HG02610 (cell line): ENCODE data around the gene HOXD3.

Experiments used
- ATAC-seq: cut with Tn5 transposase; IDR thresholded peaks from one replicate; pipeline ENCODE4 v1.9.1; 2021; ENCODE audit warnings: mild to moderate bottlenecking, moderate library complexity; ENCODE audit not compliant: unreplicated experiment

HOXD3 gene

DNA sequence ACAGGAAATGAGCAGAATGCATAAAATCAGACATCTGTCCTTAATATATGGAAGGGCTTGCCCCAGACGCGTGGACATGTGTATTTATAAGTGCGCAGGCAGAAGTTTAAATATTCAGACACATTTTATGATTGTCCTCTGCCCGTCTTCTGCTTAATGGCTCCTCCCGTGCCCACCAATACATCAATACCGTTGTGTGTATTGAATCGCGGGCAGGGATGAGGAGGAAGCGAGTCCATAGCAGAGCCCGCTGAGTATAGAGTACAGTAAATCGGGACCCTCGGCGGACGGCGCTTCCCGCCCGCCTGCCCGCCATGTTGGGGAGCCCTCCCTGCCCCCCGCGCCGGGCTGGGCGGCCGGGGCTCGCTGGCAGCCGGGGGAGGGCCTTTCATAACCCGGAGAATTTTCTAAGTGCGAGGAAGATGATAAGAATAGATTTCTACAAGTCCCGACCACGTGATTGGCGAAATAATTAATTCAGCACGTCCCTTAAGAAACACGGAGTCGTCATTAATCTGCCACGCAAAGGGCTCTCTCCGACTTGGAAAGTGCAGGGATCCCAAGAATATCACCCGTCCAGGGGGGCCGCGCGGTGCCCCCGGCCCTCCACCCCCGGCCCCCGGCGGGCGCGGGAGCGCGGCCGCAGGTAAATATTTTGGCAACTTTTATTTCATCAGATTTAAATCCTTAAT is at the start of gene HOXD3:
HOXD3 (plus strand) TSS at position 501 of the 692 bp plus-strand sequence. CDS start 11,808 bp downstream, outside the sequence.
- no peak for ATAC-seq

DNA sequence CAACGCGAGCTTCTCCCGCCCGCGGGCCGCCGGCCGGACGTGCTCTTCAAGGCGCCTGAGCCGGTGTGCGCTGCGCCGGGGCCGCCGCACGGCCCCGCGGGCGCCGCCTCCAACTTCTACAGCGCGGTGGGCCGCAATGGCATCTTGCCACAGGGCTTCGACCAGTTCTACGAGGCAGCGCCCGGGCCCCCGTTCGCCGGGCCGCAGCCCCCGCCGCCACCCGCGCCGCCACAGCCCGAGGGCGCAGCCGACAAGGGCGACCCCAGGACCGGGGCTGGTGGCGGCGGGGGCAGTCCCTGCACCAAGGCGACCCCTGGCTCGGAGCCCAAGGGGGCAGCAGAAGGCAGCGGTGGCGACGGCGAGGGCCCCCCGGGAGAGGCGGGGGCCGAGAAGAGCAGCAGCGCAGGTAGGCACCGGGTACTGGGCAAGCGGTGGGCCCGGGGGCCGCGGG is 49.4 kb upstream of the HOXD3 start:
- no peak for ATAC-seq

DNA sequence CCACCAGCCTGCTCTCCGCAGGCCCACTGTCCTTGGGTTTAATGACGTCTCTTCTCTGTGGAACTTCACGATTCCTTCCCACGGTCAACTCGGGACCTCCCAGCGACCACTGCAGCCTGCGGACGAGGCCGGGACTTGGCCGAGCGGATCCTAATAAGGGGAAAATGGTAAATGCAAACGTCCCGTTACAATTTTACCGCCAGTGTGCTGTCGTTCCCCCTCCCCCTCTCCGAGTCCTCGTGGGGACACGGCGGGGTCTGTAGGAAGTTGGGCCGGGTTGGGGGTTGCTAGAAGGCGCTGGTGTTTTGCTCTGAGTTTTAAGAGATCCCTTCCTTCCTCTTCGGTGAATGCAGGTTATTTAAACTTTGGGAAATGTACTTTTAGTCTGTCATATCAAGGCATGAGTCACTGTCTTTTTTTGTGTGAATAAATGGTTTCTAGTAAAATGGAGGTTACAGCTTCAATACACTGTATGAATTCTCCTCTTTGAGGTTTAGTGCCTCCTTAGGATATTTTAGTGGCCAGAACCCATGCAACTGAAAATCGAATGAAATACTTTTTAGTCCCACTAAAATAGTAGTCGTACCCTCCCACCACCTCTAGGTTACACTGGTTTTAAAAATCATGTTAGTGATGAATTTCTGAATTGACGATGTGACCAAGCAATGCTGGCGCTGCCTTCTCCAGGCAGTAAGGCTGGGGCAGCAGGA is 47.8 kb upstream of the HOXD3 start:
- no peak for ATAC-seq

DNA sequence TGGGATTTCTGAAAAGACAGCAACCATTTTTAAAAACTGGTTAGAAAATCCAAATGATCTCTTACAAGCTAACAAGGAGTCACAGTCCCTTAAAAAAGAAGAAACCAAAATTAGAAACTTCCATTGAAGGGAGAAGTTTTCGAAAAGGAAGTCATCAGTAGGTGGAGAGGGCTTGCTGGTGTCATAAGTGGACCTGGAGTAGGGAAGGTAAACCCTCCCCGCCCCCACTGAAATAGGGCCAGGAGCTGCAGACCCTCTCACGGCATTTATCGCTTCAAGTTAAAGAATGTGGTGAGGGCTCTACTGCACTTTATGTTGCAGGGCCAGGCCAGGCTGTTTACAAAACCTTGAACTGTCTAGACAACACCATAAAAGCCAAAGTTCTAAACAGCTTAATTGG is 47.2 kb upstream of the HOXD3 start:
- ATAC-seq, result no peak

DNA sequence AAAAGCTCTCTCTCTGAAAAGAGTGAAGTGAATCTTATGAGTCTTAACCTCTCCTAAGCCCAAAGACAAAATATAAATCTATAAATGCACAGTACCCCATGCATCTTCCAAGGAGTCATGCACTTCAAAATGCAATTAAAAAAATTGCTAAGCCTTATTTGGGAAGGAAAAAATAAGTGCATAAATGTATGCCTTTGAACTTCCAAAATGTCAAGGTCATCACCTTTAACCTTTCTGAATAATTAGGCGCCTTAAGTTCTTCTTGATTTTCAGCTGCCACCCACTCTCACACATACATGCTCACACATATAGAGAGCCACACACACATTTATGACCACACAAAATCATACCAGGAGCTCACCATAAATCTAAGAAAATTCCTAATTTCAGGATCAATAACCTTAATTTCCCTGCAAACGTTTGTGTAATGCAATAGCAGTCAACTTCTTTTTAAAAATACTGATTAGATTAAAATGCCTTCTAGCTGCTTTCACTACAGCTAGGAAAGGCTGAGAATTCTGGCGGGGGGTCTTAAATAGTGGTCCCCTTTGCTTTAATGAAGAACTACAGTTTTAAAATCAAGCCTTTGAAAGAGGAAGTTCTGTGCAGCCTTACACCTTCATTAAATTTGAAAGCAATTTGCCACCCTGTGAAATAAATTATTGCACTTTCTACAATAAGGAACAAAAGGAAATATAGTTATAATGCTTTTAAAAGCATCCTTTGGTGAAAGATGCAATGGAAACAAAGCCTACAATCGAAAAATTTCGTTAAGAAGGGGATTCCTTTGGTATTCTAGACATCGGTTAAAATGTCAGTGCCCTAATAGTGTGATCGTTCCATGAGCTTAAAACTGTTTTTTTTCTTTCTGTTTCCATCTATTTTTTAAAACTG is 46.4 kb upstream of the HOXD3 start:
- no peak for ATAC-seq

DNA sequence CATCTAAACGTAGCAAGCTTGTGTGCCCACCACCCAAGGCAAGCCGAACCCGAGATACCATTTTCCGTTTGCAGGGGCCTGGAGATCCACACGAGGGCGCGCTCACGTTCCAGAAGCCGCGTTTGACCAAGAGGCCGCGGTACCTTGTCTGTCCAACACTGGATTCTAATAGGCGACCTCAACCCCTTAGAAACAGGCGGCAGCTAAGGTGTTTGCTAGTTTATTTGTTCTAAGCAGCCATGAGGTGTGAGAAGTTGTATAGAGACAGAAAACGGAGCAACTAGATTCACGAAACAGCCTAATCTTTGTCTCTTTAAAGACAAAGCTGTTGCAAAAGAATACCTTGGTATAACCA is 45.8 kb upstream of the HOXD3 start:
- ATAC-seq, result no peak

DNA sequence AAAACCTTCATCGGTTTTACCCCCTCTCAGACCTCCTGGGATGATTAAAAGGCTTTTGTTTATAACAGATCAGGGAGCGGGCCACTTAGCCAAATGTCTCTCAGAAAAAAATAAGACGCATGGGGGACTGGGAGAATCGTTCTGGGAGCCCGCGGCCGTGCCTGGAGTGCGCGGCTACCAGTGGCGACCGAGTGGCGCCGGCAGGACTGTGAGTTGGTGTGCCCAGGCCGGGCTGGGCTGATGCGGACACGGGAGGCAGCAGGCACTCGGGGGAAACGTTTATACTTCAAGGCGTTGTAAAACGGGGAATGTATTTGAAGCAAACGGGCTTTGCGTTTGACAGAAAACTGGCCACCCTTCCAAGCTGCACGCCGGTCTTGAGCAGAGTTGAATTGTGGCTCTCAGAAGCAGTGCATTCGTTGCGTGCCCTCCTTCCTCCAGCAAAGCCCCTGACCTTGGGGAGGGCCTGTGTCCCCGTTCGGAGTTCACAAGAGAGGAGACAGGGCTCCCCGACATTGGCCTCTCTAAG is 45.2 kb upstream of the HOXD3 start:
- ATAC-seq, result no peak

DNA sequence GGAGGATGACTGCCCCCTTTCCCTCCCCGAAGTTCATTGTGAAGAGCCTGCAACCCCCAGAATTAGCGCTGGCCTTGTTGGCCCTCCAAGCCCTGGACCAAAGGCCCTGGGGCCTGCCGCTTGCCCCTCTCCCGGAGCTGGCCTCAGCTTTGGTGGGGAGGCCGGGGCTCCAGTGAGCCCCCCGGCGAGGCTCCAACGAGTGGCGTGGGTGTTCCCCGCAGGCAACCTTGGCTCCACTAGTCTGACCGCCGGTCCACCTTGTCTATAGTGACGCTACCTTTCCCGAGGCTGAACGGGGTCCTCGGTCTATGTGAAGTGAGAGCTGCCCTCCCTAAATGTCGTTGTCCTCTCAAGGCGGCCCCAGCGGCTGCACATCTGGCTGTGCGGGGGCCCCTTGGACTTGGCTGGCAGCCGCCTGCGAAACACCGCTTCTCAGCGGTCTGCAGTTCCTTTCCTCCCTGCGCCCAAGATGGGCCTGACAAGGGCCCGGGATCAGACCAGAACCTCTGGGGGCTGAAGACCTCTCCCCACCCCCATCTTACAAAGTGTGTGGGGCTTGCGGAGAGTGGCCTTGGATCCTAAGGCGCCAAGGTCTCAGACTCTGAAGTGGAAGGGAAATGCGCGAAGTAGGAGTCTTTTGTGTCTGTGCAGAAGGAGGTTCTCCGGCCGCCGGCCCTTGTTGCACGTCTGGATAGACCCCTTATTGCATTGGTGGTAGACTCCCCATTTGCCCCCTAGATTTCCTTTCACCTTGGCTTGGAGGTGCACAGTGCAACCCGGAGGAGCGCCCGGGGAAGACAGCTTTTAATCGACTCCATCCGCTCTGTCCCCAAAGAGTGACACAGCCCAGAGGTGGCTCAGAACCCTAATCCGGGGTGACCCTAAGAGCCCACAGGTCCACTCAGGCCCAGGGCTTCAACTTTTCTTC is 44.5 kb upstream of the HOXD3 start:
- no peak for ATAC-seq

DNA sequence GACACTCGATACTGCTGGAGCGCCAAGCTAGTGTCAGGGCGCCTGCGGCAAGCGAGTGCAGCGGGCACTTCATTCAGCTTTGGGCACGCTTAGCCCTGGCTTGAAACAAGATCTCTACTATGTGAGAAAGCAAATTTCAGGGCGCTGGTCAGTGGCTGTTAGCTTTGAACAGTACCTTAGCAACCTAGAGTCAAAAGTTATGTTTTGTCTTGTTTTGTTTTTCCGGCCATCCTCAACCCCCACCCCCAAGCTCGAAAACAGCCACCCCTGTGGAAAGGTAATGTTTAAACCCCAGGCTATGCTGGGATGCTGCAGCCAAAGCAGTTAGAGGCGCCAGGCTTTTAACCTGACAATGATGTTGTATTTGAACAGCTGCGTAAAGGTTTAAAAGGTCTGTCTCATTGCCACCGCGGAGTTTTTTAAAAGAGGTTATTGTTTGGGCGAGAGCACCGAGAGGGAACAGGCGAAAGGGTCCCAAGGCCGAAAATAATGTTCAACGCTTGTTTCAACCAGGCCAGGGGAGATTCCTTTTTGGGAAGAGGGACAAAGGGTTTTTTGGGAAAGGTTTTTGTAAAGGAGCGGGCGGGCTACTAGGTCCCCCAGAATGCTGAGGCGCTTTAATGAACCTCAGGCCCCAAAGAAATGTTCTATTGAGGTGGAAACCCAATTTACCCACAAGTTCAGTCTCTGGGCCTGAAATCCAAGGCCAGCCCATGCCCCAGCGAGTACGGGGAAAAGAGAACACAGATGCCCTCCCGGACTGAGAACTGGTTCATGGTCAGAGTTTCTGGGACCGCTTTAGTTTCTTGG is 42.8 kb upstream of the HOXD3 start:
- no peak for ATAC-seq

DNA sequence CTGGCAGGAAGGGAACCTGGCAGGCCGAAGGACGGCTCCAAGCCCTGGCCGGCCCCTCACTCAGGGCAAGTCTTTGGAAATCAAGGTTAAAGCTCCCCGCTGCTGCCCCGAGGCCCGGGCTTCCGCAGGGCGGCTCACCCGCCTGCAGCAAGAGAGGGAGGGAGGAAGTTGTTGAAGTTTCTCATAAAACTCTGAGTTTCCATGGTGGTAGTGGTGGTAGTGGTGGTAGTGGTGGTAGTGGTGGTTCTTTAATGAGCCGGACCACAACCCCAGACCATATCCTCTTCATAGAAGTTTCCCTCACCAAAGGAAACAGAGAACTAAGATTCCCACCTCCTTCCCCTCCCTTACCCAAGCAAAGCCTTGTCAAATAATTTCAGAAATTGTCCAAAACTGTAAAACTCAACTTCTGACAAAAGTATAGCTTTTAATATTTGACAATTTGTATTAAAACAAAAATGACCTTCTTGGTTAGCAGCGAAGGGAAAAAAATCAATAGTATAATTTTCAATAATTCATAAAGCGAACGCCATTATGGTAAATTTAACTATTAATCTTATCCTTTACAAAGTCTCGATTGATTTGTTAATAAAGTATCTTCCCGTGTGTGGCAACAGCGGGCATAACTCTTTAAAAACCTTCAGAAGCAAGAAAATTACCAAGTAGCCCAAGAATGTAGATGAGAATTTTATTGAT is 42.0 kb upstream of the HOXD3 start:
- no peak for ATAC-seq

DNA sequence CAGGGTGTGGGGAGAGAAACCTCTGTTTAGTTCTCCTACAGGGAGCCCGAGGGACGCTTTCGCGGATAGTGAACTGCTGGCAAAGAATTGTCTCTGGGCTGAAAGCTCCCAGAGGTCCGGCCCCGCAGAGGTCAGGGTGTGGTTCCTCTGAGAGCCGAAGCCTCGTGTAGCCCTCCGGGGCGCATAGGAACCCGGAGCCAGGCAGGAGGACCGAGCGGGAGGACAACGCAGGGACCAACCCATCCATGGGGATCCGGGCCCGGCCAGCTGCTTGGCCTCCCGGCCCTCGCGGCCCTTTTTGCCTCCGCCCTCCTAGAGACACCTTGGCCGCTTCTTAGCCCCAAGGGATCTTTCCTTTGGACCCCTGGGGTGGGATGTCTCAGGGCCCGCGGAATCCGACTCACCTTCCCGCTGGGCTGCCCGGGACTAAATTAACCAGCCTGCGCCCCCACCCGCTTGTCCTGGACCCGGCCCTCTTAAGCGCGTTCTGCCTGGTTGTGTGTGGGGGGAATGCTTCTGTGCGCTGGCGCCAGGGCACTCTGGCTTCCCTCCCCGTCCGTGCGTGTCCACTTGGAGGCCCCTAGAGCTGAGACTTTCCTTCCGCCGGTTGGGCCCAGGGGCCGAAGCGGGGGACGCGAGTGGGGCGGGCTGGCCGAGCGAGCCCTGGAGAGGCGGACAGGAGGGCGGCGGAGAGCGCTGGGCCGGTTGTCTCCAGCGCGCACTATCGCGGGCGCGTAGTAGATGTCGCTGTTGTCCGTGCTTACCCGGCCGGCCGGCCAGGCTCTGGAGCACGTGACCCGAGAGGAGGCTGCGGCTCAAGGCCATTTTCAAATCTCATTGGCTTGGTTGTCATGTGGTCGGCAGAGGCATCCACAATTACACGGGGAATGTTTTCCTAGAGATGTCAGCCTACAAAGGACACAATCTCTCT is 41.0 kb upstream of the HOXD3 start, which contains the start of gene HOXD10:
HOXD10 (plus strand) TSS at position 896 of the 931 bp plus-strand sequence. CDS start 56 bp downstream, outside the sequence.
- ATAC-seq, result no peak

DNA sequence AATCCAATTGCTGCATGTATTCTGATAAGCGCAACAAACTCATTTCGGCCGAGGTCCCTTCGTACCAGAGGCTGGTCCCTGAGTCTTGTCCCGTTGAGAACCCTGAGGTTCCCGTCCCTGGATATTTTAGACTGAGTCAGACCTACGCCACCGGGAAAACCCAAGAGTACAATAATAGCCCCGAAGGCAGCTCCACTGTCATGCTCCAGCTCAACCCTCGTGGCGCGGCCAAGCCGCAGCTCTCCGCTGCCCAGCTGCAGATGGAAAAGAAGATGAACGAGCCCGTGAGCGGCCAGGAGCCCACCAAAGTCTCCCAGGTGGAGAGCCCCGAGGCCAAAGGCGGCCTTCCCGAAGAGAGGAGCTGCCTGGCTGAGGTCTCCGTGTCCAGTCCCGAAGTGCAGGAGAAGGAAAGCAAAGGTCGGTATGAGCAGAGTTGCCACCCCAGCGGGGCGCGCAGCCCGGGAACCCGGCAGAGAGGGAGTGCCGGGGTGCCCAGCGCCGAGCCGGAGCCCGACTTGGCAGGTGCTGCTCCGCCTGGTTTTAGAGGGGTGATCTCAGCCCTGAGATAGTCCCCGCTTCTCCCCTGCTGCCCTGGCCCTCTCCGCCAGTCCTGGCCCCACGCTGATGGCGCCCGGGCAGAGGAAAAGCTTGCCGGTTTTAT is 39.8 kb upstream of the HOXD3 start:
- no peak for ATAC-seq

DNA sequence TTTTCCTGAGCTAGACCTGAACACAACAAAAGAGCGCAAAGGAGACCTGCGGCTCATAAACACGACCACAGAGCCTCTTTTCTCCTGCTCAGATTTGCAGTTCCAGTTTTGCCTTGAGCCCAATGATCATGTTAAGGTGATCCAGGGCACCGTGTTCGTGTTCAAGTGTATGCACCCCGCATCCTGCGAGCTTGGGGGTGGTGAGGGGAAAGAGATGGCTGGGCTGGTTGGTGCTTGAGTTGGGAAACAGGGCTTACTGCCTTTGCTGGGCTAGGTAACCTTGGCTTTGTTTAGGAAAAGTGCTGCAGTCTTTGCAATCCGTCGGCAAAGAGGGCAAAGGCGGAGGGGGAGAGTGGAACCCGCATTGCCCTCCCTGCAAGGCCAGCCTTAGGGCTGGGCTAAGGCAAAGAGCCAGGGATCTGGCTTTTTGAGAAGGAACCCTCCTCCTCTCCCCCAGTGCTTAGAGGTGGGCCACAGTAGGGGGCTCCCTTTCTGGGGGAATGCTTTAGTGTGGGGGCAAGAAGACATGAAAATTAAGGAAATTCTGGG is 39.2 kb upstream of the HOXD3 start:
- no peak for ATAC-seq

DNA sequence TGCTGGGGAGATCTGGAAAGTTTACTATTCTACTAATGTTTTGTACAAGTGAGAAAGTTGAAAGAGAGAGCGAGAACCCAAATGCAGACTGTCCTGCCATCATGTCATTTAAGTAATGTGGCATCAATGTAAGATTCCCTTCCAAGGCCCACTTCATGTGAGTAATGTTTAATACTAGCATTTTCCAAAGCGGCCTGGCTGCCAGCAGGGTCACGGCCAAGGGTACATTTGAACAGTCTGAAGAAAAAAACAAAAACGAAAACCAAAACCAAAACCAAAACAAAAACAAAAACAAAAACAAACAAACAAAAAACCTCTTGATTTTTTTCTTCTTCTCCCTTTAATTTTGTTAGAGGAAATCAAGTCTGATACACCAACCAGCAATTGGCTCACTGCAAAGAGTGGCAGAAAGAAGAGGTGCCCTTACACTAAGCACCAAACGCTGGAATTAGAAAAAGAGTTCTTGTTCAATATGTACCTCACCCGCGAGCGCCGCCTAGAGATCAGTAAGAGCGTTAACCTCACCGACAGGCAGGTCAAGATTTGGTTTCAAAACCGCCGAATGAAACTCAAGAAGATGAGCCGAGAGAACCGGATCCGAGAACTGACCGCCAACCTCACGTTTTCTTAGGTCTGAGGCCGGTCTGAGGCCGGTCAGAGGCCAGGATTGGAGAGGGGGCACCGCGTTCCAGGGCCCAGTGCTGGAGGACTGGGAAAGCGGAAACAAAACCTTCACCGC is 38.3 kb upstream of the HOXD3 start:
- ATAC-seq, result no peak

DNA sequence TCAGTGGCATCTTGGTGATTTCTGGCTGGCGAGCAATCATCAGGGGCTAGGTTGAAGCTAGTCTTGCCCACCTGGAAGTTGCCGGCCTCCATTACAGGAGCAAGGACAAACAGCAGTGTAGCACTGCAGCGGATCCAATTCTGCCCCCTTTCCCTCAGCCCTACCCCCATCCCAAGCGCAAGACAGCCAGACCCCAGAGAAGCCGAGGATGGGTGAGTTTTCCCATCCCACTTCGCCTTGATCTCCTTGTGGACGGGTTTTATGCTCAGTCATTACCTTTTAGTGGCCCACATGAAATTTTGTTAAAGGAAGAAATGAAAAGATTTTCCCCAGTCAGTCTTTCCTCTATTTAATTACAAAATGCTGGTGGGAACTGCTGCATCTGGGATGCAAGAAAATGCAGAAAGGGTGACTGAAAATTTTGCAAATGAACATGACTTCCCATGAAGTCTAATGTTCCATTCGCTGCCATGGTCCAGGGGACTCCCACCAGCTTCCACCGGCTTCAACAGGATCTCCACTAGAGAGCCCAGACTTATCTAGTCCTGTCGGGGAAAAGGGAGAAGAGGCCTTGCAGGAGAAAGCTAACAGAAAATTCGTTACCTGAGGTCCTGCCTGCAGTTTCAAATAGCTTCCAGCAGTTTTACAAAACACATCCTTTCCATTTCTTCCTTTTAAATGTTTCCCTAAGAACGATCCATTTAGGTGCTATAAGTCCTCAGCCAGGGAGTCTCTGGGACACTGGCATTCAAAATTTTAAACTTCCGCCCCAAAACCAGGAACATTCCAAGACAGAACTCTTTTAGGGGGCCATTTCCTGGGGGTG is 36.5 kb upstream of the HOXD3 start:
- no peak for ATAC-seq
